K562 (cell line): ENCODE data around the gene SPATA16. TPM values are rescaled to one million over a fixed set of nuclear protein-coding genes. Genes with fewer than 3 reads are reported as not detected.
A peak's percentile ranks its signal among the peaks of the same experiment; 100 is the strongest.

ENCODE experiments used
- ATAC-seq: fragments of 200-7000 bp; cut with Tn5 transposase; 3 replicates; pipeline ENCODE4 v1.9.1; 2020; ENCODE audit warnings: moderate library complexity
- BruUV-seq: library from RNA; stranded (reverse); fragments of 400-500 nt; replicated peaks from 2 replicates; lab custom pipeline; 2021; lab: Mats Ljungman, UMichigan
- CTCF ChIA-PET: fragments of 300-600 bp; formaldehyde crosslinking; extraction: SDS; loops from one replicate; lab custom pipeline; 2021; ENCODE audit warnings: low intra/inter-chr PET ratio; lab: Yijun Ruan, JAX
- POLR2A ChIA-PET: fragments of 300-600, 350-650 bp; sonication (Branson Sonifier 250); formaldehyde crosslinking; extraction: SDS; loops from one replicate; lab custom pipeline; 2021; ENCODE audit warnings: antibody characterized with exemption, inconsistent platforms; lab: Yijun Ruan, JAX
- DNase-seq, 4 experiments: peaks; one replicate each; pipeline versions ENCODE4 v3.0.0 to v3.0.0-alpha.2; 2011 to 2018; ENCODE audit warnings: low spot score in 3 of 4, mixed read lengths in 3 of 4; ENCODE audit errors: extremely low read depth in 1 of 4
- FAIRE-seq: peaks from 2 replicates; lab custom pipeline; 2011; peaks lifted over from hg19 to GRCh38; lab: Jason Lieb, UNC
- H2AFZ ChIP-seq: 2 replicates; pipeline ENCODE4 v1.6.0; 2011; ENCODE audit warnings: low read depth, low read length, control low read depth, inconsistent platforms
- H3K27ac ChIP-seq: fragments of 200-600 bp; 3 replicates; pipeline ENCODE4 v1.8.0; 2011; ENCODE audit warnings: low read depth, mild to moderate bottlenecking, control low read depth, inconsistent platforms, low read length, moderate library complexity, mixed read lengths; ENCODE audit errors: extremely low read depth
- H3K27me3 ChIP-seq, 2 experiments: fragments of 300-600 bp in 1 of 2; 2 replicates in 1 of 2; 3 replicates in 1 of 2; pipeline versions ENCODE4 v1.6.0 to v1.8.0; 2011; ENCODE audit warnings: inconsistent platforms in 2 of 2, low read length in 2 of 2, mild to moderate bottlenecking in 1 of 2, mixed read lengths in 1 of 2, moderate library complexity in 1 of 2; ENCODE audit not compliant: control insufficient read depth in 2 of 2, insufficient read depth in 2 of 2
- H3K36me3 ChIP-seq: fragments of 300-600 bp; 3 replicates; pipeline ENCODE4 v1.8.0; 2011; ENCODE audit warnings: mild to moderate bottlenecking, low read length, inconsistent platforms; ENCODE audit not compliant: control insufficient read depth, insufficient read depth
- H3K4me1 ChIP-seq, 2 experiments: fragments of 200-600 bp in 1 of 2; replicated peaks in 1 of 2; 2 replicates in 1 of 2; 3 replicates in 1 of 2; pipeline versions ENCODE4 v1.5.1 to v1.8.0; 2011; ENCODE audit warnings: inconsistent platforms in 2 of 2, low read length in 2 of 2, mild to moderate bottlenecking in 1 of 2, mixed read lengths in 1 of 2, moderate library complexity in 1 of 2; ENCODE audit not compliant: control insufficient read depth in 2 of 2, insufficient read depth in 2 of 2
- H3K4me2 ChIP-seq: 2 replicates; pipeline ENCODE4 v1.6.1; 2011; ENCODE audit warnings: low read length, control low read depth, inconsistent platforms, mixed read lengths; ENCODE audit not compliant: insufficient read depth
- H3K4me3 ChIP-seq: fragments of 200-600 bp; sonication (generic), shearing (Covaris generic); 2 replicates; pipeline ENCODE4 v1.5.1; 2016; ENCODE audit warnings: control low read depth, inconsistent platforms
- H3K79me2 ChIP-seq: fragments of 200-600 bp; 3 replicates; pipeline ENCODE4 v1.8.0; 2011; ENCODE audit warnings: low read length, inconsistent platforms; ENCODE audit not compliant: control insufficient read depth, insufficient read depth
- H3K9ac ChIP-seq, 2 experiments: 2 replicates each; pipeline versions ENCODE4 v1.6.0 to v1.6.1; 2011; ENCODE audit warnings: low read depth in 2 of 2, low read length in 2 of 2, control low read depth in 1 of 2, inconsistent platforms in 1 of 2, mild to moderate bottlenecking in 1 of 2, mixed read lengths in 1 of 2; ENCODE audit not compliant: insufficient read depth in 1 of 2
- H3K9me1 ChIP-seq: one replicate; pipeline ENCODE4 v1.6.0; 2011; ENCODE audit warnings: inconsistent platforms, mild to moderate bottlenecking, low read length, moderate library complexity; ENCODE audit not compliant: control insufficient read depth, insufficient read depth
- H3K9me3 ChIP-seq: replicated peaks from 2 replicates; pipeline ENCODE4 v1.5.1; 2011; ENCODE audit warnings: low read depth, low read length, inconsistent platforms; ENCODE audit not compliant: control insufficient read depth, insufficient read depth
- H4K20me1 ChIP-seq: replicated peaks from 2 replicates; pipeline ENCODE4 v1.6.1; 2011; ENCODE audit warnings: low read length, inconsistent platforms, mixed read lengths; ENCODE audit not compliant: control insufficient read depth, insufficient read depth
- CEBPB ChIP-seq: fragments of 450-650 bp; IDR thresholded peaks from 2 replicates; pipeline ENCODE4 v1.6.1; 2016; ENCODE audit warnings: missing genetic modification characterization, missing compliant biosample characterization
- CEBPG ChIP-seq, 3 experiments: fragments of 200-800 bp in 1 of 3; sonication (Bioruptor generic) in 1 of 3; sonication (generic) in 1 of 3; formaldehyde crosslinking in 1 of 3; IDR thresholded peaks in 2 of 3; conservative IDR thresholded peaks in 1 of 3; 2 replicates each; pipeline versions ENCODE4 v1.6.1 to v1.8.0; 2016 to 2022; ENCODE audit warnings: missing compliant biosample characterization in 2 of 3, missing genetic modification characterization in 2 of 3, mild to moderate bottlenecking in 1 of 3, missing genetic modification reagents in 1 of 3
- CTCF ChIP-seq, 3 experiments: IDR thresholded peaks in 2 of 3; conservative IDR thresholded peaks in 1 of 3; 2 replicates each; pipeline ENCODE4 v1.5.1; 2011 to 2012; ENCODE audit warnings: low read length in 3 of 3, mild to moderate bottlenecking in 3 of 3, control low read depth in 2 of 3, improper control_type of control experiment in 1 of 3, inconsistent platforms in 1 of 3, low read depth in 1 of 3, mixed read lengths in 1 of 3, moderate library complexity in 1 of 3; ENCODE audit not compliant: insufficient read depth in 2 of 3
- GATAD2A ChIP-seq: fragments of 450-650 bp; IDR thresholded peaks from 2 replicates; pipeline ENCODE4 v1.6.1; 2017
- KLF16 ChIP-seq: IDR thresholded peaks from 2 replicates; pipeline ENCODE4 v1.6.1; 2016; ENCODE audit warnings: antibody characterized with exemption
- MTA2 ChIP-seq: fragments of 450-650 bp; IDR thresholded peaks from 2 replicates; pipeline ENCODE4 v1.6.1; 2016; ENCODE audit warnings: low read depth
- NFRKB ChIP-seq: fragments of 450-650 bp; IDR thresholded peaks from 2 replicates; pipeline ENCODE4 v1.6.1; 2016; ENCODE audit warnings: low read depth
- PHF8 ChIP-seq: fragments of 200-600 bp; sonication (generic); IDR thresholded peaks from 2 replicates; pipeline ENCODE4 v1.6.1; 2012; ENCODE audit warnings: mixed run types, mild to moderate bottlenecking, inconsistent platforms, low read length, moderate library complexity, borderline replicate concordance
- SAP30 ChIP-seq: fragments of 200-600 bp; sonication (generic); IDR thresholded peaks from 2 replicates; pipeline ENCODE4 v1.6.1; 2012; ENCODE audit warnings: borderline replicate concordance, low read depth, mild to moderate bottlenecking, moderate library complexity, low read length, control low read depth, inconsistent platforms; ENCODE audit not compliant: insufficient read depth, poor library complexity, severe bottlenecking
- XRCC5 ChIP-seq: fragments of 200-400 bp; formaldehyde crosslinking; IDR thresholded peaks from 2 replicates; pipeline ENCODE4 v1.6.1; 2017; ENCODE audit warnings: low read depth, mild to moderate bottlenecking, low read length
- ZFP1 ChIP-seq: fragments of 450-650 bp; formaldehyde crosslinking; IDR thresholded peaks from 2 replicates; pipeline ENCODE4 v1.4.0; 2020; ENCODE audit warnings: mild to moderate bottlenecking, mixed read lengths
- ZFX ChIP-seq: sonication (generic); formaldehyde crosslinking; IDR thresholded peaks from 2 replicates; pipeline ENCODE4 v1.8.0; 2022; ENCODE audit warnings: mild to moderate bottlenecking, missing genetic modification reagents, moderate library complexity
- WGBS: fragments of 100-300 bp; shearing (Covaris generic); methylation state at CpG from one replicate; pipeline ENCODE4 v1.1.6; 2016; ENCODE audit warnings: low coverage, mixed read lengths; ENCODE audit not compliant: insufficient coverage; ENCODE audit errors: missing lambda C conversion rate; 5-methylcytosine and 5-hydroxymethylcytosine counted together
- in situ Hi-C: fragments of 300-500 bp; cut with MboI; formaldehyde crosslinking; loops from 4 replicates; pipeline ENCODE4 v1.15.0; 2018; ENCODE audit warnings: inconsistent platforms, mixed read lengths
- intact Hi-C: fragments of 100-400 bp; cut with micrococcal nuclease; formaldehyde crosslinking; loops from 2 replicates; pipeline ENCODE4 v1.14.2; 2022
- polyA plus RNA-seq, 8 experiments: library from polyadenylated mRNA; depleted of rRNA in 4 of 8; stranded (reverse) in 5 of 8; unstranded in 3 of 8; fragments of >200 nt; fragmentation: Nextera tagmentation in 2 of 8; fragmentation: Illumina TruSeq in 1 of 8; extraction: Ambion mirVana in 2 of 8; extraction: Trizol in 1 of 8; gene quantifications; 2 replicates each; pipeline versions ENCODE4 v1.2.1 to v1.2.3, GENCODE V29; 2011 to 2014; ENCODE audit warnings: inconsistent platforms in 1 of 8, missing spikeins in 1 of 8
- total RNA-seq, 7 experiments: library from RNA; depleted of rRNA in 6 of 7; stranded (reverse); fragments of >200 nt in 6 of 7; fragmentation: Illumina TruSeq in 2 of 7; extraction: Trizol in 2 of 7; gene quantifications; 2 replicates each; pipeline versions ENCODE4 v1.2.1 to v1.2.3, GENCODE V29; 2011 to 2021; ENCODE audit warnings: low replicate concordance in 1 of 7
- TF ChIP-seq, protein P1 (sequence below): fragments of 450-650 bp; formaldehyde crosslinking; IDR thresholded peaks from 2 replicates; pipeline ENCODE4 v1.4.0; 2022; ENCODE audit warnings: missing genetic modification characterization

SPATA16 gene
- total and polyA plus RNA-seq, 9 of the 15 experiments (the other 6 are each of a cell fraction or from before 2014, with no cell fraction given), result not detected

GRCh38 chr3:172913911-172914655 lies 227.0 kb downstream of the SPATA16 start:
- no peak for ATAC-seq

DNA sequence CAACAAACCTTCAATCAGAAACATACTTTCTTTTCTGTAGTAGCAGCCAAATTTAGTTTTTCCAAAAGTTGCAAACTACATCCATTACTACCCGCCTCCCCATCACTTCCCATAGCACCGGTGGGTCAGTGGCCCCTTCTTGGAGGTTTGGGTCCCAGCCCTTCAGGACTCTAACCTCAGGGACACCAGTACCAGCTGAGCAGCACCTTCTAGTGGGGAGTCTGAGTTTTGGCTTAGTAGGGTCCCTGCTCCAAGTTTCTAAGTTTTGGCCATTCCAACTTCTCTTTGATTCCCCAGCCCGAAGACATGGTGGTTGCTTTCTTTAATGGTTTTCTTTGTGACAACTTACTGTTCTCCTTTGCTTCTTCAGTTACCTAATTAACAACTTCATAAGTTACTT lies 229.9 kb downstream of the SPATA16 start:
- ATAC-seq (peak; percentile 75), FAIRE-seq (no peak), DNase-seq (peak in 1 of 4 experiments; percentile 13)
- WGBS, result 54% methylated on average over 3 of the region's 3 CpGs
- H2AFZ ChIP-seq, result no peak overlapping the region
- BruUV-seq, result no TSS peak
- no peaks in the 10 kb centered on the region for H3K9me1 ChIP-seq
- no peak overlapping the region for H3K4me3 ChIP-seq
- H4K20me1 ChIP-seq, result no peaks in the 10 kb centered on the region
- no peak overlapping the region for H3K27ac ChIP-seq
- intact Hi-C loops, result loop anchor here (5.0 to 10.0 kb wide), 2 partner anchors 74 to 236 kb away; no protein-coding TSS in a partner anchor
- H3K9ac ChIP-seq, result no peak overlapping the region
- H3K79me2 ChIP-seq, result no peaks in the 10 kb centered on the region
- no peaks in the 10 kb centered on the region for H3K27me3 ChIP-seq
- no peak overlapping the region for H3K4me2 ChIP-seq
- H3K9me3 ChIP-seq, result no peaks in the 10 kb centered on the region; the same call in 1 of the 2 replicates
- CTCF ChIA-PET, result no interaction called here
- in situ Hi-C loops, result no loop called here
- POLR2A ChIA-PET, result no interaction called here
- H3K4me1 ChIP-seq, result no peaks in the 10 kb centered on the region; a peak in 1 of 5 replicates
- H3K36me3 ChIP-seq, result no peaks in the 10 kb centered on the region
- TF ChIP-seq XRCC5, result no peak
- peak in 2 of 3 experiments; percentile 38 to 43; a peak in 3 of 6 replicates for TF ChIP-seq CTCF (IDR thresholded peaks at IDR 0.05 in 2 of 3, conservative IDR thresholded peaks at IDR 0.05 in 1 of 3; ENCODE audit: insufficient read depth in 2 of 3, low read depth in 1 of 3, low read length in 3 of 3)
- no peak for TF ChIP-seq ZFP1 (CRISPR knock-in tag)
- no peak for TF ChIP-seq SAP30
- no peak for TF ChIP-seq MTA2
- TF ChIP-seq NFRKB, result no peak
- no peak for TF ChIP-seq GATAD2A
- TF ChIP-seq, protein P1, sequence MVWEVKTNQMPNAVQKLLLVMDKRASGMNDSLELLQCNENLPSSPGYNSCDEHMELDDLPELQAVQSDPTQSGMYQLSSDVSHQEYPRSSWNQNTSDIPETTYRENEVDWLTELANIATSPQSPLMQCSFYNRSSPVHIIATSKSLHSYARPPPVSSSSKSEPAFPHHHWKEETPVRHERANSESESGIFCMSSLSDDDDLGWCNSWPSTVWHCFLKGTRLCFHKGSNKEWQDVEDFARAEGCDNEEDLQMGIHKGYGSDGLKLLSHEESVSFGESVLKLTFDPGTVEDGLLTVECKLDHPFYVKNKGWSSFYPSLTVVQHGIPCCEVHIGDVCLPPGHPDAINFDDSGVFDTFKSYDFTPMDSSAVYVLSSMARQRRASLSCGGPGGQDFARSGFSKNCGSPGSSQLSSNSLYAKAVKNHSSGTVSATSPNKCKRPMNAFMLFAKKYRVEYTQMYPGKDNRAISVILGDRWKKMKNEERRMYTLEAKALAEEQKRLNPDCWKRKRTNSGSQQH (CRISPR knock-in tag), result no peak
- no peak for TF ChIP-seq PHF8
- TF ChIP-seq ZFX, result no peak

More at GRCh38 chr3:172913911-172914655, 227.0 kb downstream of the SPATA16 start:
- H3K9ac ChIP-seq, result no peak overlapping the region
- ChIA-PET CTCF (no interaction called here), POLR2A (interaction anchor here (0.8 kb wide), 1 partner anchor 11 kb away, joined by 4 read pairs; no protein-coding TSS in a partner anchor)
- BruUV-seq, result no TSS peak
- H3K4me3 ChIP-seq, result no peak overlapping the region
- FAIRE-seq, result no peak
- no peaks in the 10 kb centered on the region for H3K79me2 ChIP-seq
- no peak overlapping the region for H3K4me2 ChIP-seq
- no peaks in the 10 kb centered on the region; the same call in 1 of the 2 replicates for H3K9me3 ChIP-seq
- H3K36me3 ChIP-seq, result no peaks in the 10 kb centered on the region
- peak overlapping the region; percentile 23; the same call in 1 of the 2 replicates for H2AFZ ChIP-seq
- no peak for DNase-seq
- no peaks in the 10 kb centered on the region for H4K20me1 ChIP-seq
- TF ChIP-seq CEBPB (tag) (peak; percentile 12; the same call in 1 of the 2 replicates), KLF16 (no peak), CEBPG (CRISPR knock-in tag; IDR thresholded peaks at IDR 0.05) (no peak), CEBPG (tag; conservative IDR thresholded peaks at IDR 0.05 in 1 of 2, IDR thresholded peaks at IDR 0.05 in 1 of 2) (peak; percentile 67 to 75)
- no peaks in the 10 kb centered on the region for H3K27me3 ChIP-seq
- intact Hi-C loops, result loop anchor here (5.0 to 10.0 kb wide), 2 partner anchors 77 to 239 kb away; no protein-coding TSS in a partner anchor
- no peaks in the 10 kb centered on the region for H3K9me1 ChIP-seq
- WGBS, result 19% methylated on average over 5 of the region's 5 CpGs
- peaks cover 0 to 14% of the 10 kb centered on the region in 2 experiments; a peak in 3 of 5 replicates for H3K4me1 ChIP-seq
- in situ Hi-C loops, result no loop called here
- H3K27ac ChIP-seq, result no peak overlapping the region
